ENCODE results near the gene AFM. TPM values are rescaled to one million over a fixed set of nuclear protein-coding genes. Genes with fewer than 3 reads are reported as not detected.

The AFM gene, protein sequence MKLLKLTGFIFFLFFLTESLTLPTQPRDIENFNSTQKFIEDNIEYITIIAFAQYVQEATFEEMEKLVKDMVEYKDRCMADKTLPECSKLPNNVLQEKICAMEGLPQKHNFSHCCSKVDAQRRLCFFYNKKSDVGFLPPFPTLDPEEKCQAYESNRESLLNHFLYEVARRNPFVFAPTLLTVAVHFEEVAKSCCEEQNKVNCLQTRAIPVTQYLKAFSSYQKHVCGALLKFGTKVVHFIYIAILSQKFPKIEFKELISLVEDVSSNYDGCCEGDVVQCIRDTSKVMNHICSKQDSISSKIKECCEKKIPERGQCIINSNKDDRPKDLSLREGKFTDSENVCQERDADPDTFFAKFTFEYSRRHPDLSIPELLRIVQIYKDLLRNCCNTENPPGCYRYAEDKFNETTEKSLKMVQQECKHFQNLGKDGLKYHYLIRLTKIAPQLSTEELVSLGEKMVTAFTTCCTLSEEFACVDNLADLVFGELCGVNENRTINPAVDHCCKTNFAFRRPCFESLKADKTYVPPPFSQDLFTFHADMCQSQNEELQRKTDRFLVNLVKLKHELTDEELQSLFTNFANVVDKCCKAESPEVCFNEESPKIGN
- not detected for total RNA-seq
- long read RNA-seq = 0 reads

DNA sequence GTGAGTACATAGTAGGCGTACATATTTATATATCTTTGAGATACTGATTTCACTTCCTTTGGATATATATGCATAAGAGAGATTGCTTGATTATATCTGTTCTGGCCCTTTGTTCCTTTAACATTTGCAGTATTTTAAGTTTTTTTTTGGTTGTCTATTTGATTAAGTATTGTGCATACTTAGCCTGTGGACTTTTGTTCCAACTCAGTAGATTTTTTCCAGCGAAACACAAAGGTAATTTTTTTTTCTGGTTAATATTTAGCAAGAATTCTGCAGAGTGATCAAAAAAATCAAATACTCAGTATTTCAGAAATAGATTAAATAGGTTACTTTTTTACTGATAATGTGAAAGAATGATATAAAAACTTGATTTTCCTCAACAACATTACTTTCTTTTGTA, at the start of gene AFM:
Gene AFM (plus strand): TSS at position 388 of the 400 bp plus-strand sequence. CDS start 31 bp downstream, outside the sequence.
- intact Hi-C loops (cut with micrococcal nuclease) = no loop called here
- no peak for DNase-seq

DNA sequence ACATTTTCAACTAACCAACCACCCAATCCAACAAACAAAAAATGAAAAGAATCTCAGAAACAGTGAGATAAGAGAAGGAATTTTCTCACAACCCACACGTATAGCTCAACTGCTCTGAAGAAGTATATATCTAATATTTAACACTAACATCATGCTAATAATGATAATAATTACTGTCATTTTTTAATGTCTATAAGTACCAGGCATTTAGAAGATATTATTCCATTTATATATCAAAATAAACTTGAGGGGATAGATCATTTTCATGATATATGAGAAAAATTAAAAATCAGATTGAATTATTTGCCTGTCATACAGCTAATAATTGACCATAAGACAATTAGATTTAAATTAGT, 49.8 kb upstream of the AFM start:
- ATAC-seq (no peak), DNase-seq (no peak)
- intact Hi-C loops (cut with micrococcal nuclease) = no loop called here

More for the DNA sequence above, at the start of gene AFM:
- no peak for ATAC-seq

DNA sequence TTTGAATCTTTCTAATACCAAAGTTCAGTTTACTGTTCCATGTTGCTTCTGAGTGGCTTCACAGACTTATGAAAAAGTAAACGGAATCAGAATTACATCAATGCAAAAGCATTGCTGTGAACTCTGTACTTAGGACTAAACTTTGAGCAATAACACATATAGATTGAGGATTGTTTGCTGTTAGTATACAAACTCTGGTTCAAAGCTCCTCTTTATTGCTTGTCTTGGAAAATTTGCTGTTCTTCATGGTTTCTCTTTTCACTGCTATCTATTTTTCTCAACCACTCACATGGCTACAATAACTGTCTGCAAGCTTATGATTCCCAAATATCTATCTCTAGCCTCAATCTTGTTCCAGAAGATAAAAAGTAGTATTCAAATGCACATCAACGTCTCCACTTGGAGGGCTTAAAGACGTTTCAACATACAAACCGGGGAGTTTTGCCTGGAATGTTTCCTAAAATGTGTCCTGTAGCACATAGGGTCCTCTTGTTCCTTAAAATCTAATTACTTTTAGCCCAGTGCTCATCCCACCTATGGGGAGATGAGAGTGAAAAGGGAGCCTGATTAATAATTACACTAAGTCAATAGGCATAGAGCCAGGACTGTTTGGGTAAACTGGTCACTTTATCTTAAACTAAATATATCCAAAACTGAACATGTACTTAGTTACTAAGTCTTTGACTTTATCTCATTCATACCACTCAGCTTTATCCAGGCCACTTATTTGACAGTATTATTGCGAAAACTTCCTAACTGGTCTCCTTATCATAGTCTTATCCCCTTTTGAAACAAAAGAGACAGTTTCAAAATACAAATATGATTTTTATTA, 49.2 kb upstream of the AFM start:
- intact Hi-C loops (cut with micrococcal nuclease) = no loop called here
- ATAC-seq (no peak), DNase-seq (no peak)

DNA sequence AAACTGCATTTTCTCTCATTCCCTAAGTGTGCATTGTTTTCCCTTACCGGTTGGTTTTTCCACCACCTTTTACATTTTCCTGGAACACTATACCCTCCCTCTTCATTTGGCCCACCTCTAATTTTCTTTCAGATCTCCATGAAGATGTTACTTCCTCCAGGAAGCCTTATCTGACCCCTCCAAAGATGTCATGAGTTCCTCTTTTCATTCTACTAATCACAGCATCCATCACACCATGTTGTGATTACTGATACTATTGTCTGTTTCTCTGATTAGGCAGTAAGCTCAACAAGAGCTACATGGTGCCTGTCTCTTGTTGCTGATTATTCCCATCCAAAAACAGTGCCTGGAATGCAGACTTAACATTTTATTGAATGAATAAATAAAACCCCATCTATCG, 48.4 kb upstream of the AFM start:
- intact Hi-C loops (cut with micrococcal nuclease) = no loop called here
- ATAC-seq = no peak
- DNase-seq = no peak

DNA sequence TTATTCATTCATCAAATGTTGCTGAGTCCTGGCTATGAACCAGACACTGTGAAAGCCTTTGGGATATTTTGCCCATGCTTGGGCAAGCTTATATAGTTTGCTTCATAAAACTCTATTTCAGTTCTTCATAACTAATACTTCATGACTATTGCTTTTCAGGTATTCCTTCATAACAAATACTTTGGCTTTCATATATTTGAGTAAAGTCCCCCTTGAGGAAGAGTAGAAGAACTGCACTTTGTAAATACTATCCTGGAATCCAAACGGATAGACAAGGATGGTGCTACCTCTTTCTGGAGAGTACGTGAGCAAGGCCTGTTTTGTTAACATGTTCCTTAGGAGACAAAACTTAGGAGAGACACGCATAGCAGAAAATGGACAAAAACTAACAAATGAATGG, 47.2 kb upstream of the AFM start:
- DNase-seq = no peak
- intact Hi-C loops (cut with micrococcal nuclease) = no loop called here
- ATAC-seq = no peak

DNA sequence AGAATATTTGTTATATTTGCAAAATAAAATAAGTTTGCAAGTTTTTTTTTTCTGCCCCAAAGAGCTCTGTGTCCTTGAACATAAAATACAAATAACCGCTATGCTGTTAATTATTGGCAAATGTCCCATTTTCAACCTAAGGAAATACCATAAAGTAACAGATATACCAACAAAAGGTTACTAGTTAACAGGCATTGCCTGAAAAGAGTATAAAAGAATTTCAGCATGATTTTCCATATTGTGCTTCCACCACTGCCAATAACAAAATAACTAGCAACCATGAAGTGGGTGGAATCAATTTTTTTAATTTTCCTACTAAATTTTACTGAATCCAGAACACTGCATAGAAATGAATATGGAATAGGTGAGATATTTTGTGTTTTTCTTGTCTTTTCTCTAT, 45.6 kb upstream of the AFM start, which contains the start of gene AFP:
Gene AFP (plus strand): TSS at position 238 of the 400 bp plus-strand sequence. CDS start 42 bp downstream, at position 280.
- intact Hi-C loops (cut with micrococcal nuclease) = no loop called here
- DNase-seq (no peak), ATAC-seq (no peak)

DNA sequence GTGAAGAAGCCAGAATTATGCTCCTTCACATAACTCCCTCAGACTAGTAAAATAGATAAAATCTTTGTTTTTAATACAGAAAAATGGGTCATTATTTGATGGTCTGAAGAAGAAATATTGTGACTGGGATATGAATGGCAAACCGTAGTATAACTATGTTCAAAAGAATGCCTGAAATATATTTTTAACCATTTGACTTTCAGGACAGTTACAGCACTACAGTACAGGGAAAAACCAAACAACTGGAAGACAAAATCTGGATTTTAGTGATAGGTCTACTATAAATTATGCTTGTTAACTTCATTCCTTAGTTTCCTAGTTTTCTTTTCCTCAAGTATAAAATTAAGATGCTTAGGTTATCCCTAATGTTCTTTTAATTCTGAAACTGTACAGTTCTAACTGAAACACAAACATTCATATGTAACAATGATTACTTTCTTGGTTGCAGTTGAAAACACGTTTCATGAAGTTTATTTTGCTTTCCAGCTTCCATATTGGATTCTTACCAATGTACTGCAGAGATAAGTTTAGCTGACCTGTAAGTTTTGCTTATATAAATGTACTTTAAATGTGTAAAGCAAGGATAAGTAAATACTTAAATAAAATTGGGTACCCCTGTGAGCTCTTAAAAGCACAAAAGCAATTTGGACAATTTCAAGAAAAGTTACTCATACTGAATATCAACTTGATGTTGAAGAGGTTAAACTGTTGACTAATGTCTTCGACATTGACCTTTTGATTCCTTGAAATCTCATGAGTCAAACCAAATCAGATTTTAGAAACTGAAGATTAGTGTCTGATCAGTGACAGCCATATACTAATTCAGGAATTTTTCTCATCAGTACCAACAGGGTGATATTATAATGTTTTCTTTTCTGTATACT, 44.6 kb upstream of the AFM start:
- intact Hi-C loops (cut with micrococcal nuclease) = no loop called here

DNA sequence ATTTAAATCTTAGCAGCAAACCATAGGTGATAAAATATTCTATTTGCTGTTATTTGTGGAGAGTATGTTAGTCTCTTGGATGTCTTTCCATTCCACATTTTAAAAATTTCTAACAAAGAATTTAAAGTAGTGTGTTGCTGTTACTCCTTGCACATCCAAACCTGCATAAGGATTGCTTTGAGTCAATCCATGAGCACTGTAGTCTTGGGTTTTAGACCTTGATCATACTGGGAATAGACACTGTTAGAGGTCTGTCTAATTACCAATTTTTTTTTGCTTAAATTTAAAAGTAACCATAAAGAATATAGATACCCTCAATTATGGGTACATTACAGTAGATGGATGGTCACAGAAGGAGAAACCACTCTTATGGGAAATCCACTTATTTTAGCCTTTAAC, 44.0 kb upstream of the AFM start:
- no peak for ATAC-seq
- intact Hi-C loops (cut with micrococcal nuclease) = no loop called here
- no peak for DNase-seq

More for the DNA sequence above, 44.6 kb upstream of the AFM start:
- ATAC-seq (no peak), DNase-seq (no peak)

DNA sequence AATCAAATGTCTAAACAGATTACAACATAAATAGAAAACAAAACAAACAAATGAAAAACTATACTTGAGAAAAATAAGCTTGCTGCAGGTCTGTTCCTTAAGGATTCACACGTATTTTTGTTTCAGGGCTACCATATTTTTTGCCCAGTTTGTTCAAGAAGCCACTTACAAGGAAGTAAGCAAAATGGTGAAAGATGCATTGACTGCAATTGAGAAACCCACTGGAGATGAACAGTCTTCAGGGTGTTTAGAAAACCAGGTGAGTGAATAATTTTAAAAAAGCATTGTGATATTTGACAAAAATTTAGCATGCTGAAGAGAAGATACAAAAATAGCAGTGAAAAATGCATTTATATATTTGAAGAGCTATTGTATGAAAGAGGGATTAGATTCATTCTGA, 43.5 kb upstream of the AFM start:
- ATAC-seq = no peak
- intact Hi-C loops (cut with micrococcal nuclease) = no loop called here
- DNase-seq = no peak

DNA sequence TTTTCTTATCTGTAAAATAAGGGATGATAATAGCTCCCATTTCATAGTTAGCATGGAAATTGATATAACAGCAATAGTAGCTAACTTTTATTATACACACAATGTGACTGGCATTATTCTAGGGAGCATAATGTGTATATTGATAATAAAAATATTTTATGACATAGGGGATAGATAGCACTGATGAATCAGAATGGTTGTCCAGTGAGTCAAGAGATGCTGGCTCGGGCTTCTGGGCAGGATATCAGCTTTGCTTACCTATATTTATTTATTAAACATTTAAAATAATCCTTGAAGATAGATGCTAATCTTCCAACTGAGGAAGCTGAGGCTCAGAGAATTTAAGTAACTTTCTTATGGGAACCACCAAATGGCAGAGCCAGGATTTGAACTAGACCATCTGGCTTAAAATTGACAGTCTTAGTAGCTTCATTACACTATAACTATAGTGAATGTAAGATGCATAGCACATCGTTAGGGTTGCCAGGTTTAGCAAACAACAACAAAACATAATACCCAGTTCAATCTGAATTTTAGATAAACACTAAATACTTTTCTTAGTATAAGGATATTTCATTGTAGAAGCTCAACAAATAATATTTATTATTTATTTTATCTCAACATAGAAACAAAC, 42.8 kb upstream of the AFM start:
- no peak for DNase-seq
- no peak for ATAC-seq
- intact Hi-C loops (cut with micrococcal nuclease) = no loop called here

DNA sequence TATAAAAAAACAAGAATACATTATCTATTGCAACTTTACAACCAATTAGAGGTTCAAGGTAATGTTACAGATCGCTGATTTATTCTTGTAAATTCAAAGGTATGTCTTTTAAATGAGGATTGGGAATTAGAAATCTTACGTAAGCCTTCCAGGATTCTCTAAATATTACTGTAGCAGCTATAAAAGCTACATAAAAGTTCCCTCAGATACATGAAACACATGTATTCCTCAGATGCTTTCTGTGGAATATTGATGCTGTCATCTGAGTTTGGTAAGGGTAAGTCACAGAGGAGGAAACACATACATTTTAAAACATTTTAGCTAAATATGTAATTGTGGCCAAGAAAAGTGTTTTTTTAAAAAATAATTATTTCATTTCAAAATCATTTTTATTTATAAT, 42.1 kb upstream of the AFM start:
- ATAC-seq (no peak), DNase-seq (no peak)
- intact Hi-C loops (cut with micrococcal nuclease) = no loop called here

DNA sequence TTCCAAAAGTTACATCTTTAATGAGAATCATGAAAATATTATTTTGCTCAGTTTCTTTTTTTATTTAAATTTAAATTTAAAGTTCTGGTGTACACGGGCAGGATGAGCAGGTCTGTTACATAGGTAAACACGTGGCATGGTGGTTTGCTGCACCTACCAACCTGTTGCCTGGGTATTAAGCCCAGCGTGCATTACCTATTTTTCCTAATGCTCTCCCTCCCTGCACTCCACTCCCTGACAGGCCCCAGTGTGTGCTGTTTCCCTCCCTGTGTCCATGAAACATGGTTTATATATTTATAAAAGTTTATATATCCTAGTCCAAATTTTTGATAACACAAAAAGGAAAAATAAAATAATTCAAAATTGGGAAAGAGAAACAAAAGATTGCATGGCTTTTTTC, 41.6 kb upstream of the AFM start:
- DNase-seq = no peak
- intact Hi-C loops (cut with micrococcal nuclease) = no loop called here
- ATAC-seq = no peak

DNA sequence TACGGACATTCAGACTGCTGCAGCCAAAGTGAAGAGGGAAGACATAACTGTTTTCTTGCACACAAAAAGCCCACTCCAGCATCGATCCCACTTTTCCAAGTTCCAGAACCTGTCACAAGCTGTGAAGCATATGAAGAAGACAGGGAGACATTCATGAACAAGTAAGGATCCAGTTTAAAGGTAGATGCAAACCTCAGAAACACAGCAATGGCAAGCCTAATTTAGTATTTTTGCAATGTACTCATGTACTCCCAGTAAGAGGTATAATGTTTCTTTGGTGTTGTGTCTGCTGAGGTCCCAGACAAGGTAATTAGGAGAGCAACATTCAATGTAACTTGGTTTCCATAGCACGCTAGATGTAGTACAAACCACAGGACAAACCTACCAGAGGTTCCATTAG, 40.9 kb upstream of the AFM start:
- no peak for DNase-seq
- no peak for ATAC-seq

DNA sequence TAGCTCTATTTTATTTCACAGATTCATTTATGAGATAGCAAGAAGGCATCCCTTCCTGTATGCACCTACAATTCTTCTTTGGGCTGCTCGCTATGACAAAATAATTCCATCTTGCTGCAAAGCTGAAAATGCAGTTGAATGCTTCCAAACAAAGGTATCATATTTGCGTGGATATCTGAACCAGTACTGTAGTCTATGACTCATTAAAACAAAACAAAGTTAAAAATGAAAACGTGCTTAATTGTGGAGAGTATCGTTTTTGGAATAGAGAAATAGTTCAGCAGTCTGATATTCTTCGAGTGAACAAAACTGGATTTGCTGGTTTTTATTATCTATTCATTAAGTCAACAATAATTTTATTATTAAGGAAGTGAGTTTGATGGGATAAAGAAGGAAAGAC, 39.3 kb upstream of the AFM start:
- DNase-seq = no peak
- ATAC-seq = no peak
- intact Hi-C loops (cut with micrococcal nuclease) = no loop called here

More for the DNA sequence above, 40.9 kb upstream of the AFM start:
- intact Hi-C loops (cut with micrococcal nuclease) = no loop called here

DNA sequence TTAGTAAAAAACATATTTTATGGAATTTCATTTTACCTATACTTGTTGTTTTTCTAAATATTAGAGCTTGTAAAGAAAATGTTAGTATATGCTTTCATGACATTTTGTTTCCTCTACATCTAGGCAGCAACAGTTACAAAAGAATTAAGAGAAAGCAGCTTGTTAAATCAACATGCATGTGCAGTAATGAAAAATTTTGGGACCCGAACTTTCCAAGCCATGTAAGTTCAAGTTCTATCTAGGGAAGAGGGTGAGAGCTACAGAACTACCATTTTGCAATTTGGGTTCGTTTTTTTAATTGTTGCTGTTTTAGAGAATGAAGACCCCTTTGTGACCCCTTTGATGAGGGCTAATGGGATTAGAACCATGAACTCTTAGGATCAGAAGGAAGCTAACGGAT, 38.3 kb upstream of the AFM start:
- no peak for ATAC-seq
- no peak for DNase-seq
- intact Hi-C loops (cut with micrococcal nuclease) = no loop called here

DNA sequence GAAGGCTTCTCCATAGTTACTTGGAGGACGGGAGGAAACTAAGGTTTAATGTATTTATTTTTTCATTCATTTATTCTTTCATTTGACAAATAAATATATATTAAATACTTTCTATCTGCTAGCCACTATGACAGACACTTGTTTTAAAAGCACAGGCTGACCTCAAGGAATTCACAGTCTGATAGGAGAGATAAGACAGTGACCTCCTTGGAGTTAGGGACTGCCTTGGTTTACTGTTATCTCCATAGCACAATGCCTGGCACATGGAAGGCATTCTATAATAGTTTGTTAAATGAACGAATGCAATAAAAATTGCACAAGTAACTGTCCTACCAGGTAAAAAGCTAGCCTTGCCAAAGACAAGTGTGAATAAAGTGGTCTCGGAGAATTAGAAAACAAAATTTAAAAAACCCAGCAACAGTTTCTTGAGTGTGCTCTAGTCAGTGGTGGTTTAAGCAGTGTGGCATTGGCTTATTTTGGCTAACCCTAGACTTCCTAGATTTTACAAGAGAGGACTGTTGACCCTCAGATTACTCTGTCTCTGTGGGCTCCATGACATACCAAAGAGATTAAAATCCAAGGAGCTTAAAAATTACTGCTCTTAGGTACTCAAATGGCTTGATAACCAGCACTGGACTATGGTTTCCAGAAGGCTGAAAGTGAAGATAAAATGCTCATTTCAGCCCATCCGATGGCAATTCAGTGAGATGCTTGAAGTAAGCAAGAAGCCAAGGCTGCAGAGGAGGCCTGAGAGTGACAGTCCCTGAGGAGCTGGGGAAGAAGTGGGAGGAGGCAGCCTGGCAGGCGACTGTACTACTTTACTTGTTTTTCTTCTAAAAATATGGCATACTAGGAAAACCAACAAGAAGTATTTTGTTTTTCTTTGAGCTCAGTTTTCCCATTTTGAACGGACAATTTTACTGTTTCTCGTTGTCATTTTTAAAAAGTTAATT, 35.9 kb upstream of the AFM start:
- DNase-seq (no peak), ATAC-seq (no peak)
- intact Hi-C loops (cut with micrococcal nuclease) = no loop called here

DNA sequence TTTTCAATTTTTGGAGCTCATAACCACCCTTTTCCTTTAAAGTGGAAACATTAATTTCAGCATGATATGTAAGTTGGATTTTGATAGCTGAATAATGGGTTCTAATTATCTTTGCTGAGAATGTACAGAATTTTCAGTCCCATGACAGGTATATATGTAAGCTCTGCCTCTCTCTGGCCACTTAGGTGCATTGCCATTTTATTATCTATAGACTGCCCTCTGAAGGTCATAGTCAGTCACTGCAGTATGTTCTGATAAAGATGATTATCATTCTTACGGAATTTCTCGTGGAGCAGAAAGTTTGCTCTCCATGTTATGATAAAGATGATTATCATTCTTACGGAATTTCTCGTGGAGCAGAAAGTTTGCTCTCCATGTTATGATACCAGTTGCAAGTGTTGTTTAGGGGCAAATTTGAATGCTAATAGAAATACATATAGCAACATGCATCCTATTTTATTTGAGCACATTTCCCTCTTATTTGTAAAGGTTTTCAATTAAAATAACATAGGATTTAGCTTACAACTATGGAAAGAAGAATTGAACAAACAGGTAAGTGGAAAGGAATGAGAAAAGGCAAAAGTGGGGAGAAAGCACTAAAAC, 35.1 kb upstream of the AFM start:
- DNase-seq (no peak), ATAC-seq (no peak)
- intact Hi-C loops (cut with micrococcal nuclease) = no loop called here

All from left ventricle myocardium superior (tissue), 1 donor.